Fibroblast of peridontal ligament (primary cell): Measurements from ENCODE around the gene COL27A1.

Source experiments
- DNase-seq: peaks from one replicate; pipeline ENCODE4 v3.0.0-alpha.2; 2010; ENCODE audit errors: extremely low read depth

Gene COL27A1

GRCh38 chr9:114342755-114343440 is 187.6 kb downstream of the COL27A1 start:
- no peak for DNase-seq

- DNase-seq, result peak; percentile 32
Observed at GRCh38 chr9:114343471-114344187, 188.3 kb downstream of the COL27A1 start.

- DNase-seq, result no peak
Observed at GRCh38 chr9:114344188-114344566, 188.8 kb downstream of the COL27A1 start.

GRCh38 chr9:114344692-114345091 is 189.4 kb downstream of the COL27A1 start:
- DNase-seq, result no peak

GRCh38 chr9:114345493-114346065 is 190.2 kb downstream of the COL27A1 start:
- DNase-seq, result no peak

GRCh38 chr9:114346146-114346545 is 190.8 kb downstream of the COL27A1 start:
- DNase-seq, result no peak

GRCh38 chr9:114347675-114348074 is 192.3 kb downstream of the COL27A1 start:
- DNase-seq, result no peak

GRCh38 chr9:114348261-114348905 is 193.0 kb downstream of the COL27A1 start:
- no peak for DNase-seq

- peak; percentile 96 for DNase-seq
Observed at GRCh38 chr9:114348906-114349482, 193.7 kb downstream of the COL27A1 start.

GRCh38 chr9:114349713-114350480 is 194.6 kb downstream of the COL27A1 start:
- DNase-seq, result no peak

- DNase-seq, result no peak
Observed at GRCh38 chr9:114350636-114351401, 195.5 kb downstream of the COL27A1 start.

- DNase-seq, result no peak
Observed at GRCh38 chr9:114351932-114352331, 196.6 kb downstream of the COL27A1 start.

- no peak for DNase-seq
Observed at GRCh38 chr9:114355821-114356220, 200.5 kb downstream of the COL27A1 start.

- DNase-seq, result no peak
Observed at GRCh38 chr9:114356792-114357191, 201.5 kb downstream of the COL27A1 start.

- DNase-seq, result no peak
Observed at GRCh38 chr9:114357360-114357759, 202.0 kb downstream of the COL27A1 start.

GRCh38 chr9:114357911-114358328 is 202.6 kb downstream of the COL27A1 start:
- DNase-seq, result no peak

GRCh38 chr9:114359801-114360200 is 204.5 kb downstream of the COL27A1 start:
- no peak for DNase-seq

GRCh38 chr9:114361542-114361941 is 206.2 kb downstream of the COL27A1 start:
- DNase-seq, result no peak
